HUES6 (cell line): ENCODE results near the gene TCF20.
A peak's percentile ranks its signal among the peaks of the same experiment; 100 is the strongest.

Experiments used
- H3K27ac ChIP-seq: 2 replicates; pipeline ENCODE4 v1.7.0; 2013; ENCODE audit warnings: low read depth, mild to moderate bottlenecking, low read length, inconsistent platforms
- H3K27me3 ChIP-seq: 2 replicates; pipeline ENCODE4 v1.6.1; 2013; ENCODE audit warnings: low read length; ENCODE audit not compliant: control insufficient read depth, insufficient read depth
- H3K36me3 ChIP-seq: 2 replicates; pipeline ENCODE4 v1.6.1; 2013; ENCODE audit warnings: low read length; ENCODE audit not compliant: control insufficient read depth, insufficient read depth
- H3K4me1 ChIP-seq: 2 replicates; pipeline ENCODE4 v1.6.1; 2013; ENCODE audit warnings: low read length; ENCODE audit not compliant: control insufficient read depth, insufficient read depth
- H3K4me3 ChIP-seq: 2 replicates; pipeline ENCODE4 v1.5.1; 2013; ENCODE audit warnings: low read depth, low read length
- H3K9ac ChIP-seq: one replicate; pipeline ENCODE4 v1.6.1; 2013; ENCODE audit warnings: mild to moderate bottlenecking, low read length
- H3K9me3 ChIP-seq: 2 replicates; pipeline ENCODE4 v1.6.1; 2013; ENCODE audit warnings: low read depth, low read length; ENCODE audit not compliant: control insufficient read depth, insufficient read depth

Gene TCF20

GRCh38 chr22:42280836-42281235 lies 10.4 kb upstream of the TCF20 start:
- no peaks in the 10 kb centered on the region for H3K9me3 ChIP-seq

GRCh38 chr22:42280140-42280539 lies 9.7 kb upstream of the TCF20 start:
- Histone ChIP-seq H3K36me3 (no peaks in the 10 kb centered on the region), H3K4me1 (peaks cover 24% of the 10 kb centered on the region), H3K9me3 (no peaks in the 10 kb centered on the region), H3K9ac (no peak overlapping the region), H3K27me3 (peaks cover 48% of the 10 kb centered on the region), H3K27ac (no peak overlapping the region), H3K4me3 (no peak overlapping the region)

More at GRCh38 chr22:42280836-42281235, 10.4 kb upstream of the TCF20 start:
- Histone ChIP-seq H3K27me3 (peaks cover 54% of the 10 kb centered on the region), H3K9ac (no peak overlapping the region), H3K4me3 (no peak overlapping the region), H3K27ac (no peak overlapping the region), H3K36me3 (no peaks in the 10 kb centered on the region), H3K4me1 (peaks cover 17% of the 10 kb centered on the region)

GRCh38 chr22:42279425-42280020 lies 9.1 kb upstream of the TCF20 start:
- Histone ChIP-seq H3K4me3 (no peak overlapping the region), H3K27me3 (peaks cover 42% of the 10 kb centered on the region), H3K9me3 (no peaks in the 10 kb centered on the region), H3K4me1 (peaks cover 29% of the 10 kb centered on the region), H3K9ac (no peak overlapping the region), H3K36me3 (no peaks in the 10 kb centered on the region), H3K27ac (no peak overlapping the region)

- Histone ChIP-seq H3K4me1 (peaks cover 42% of the 10 kb centered on the region), H3K9ac (no peak overlapping the region), H3K27ac (no peak overlapping the region), H3K36me3 (no peaks in the 10 kb centered on the region), H3K4me3 (no peak overlapping the region), H3K9me3 (no peaks in the 10 kb centered on the region), H3K27me3 (peaks cover 32% of the 10 kb centered on the region)
Measured at GRCh38 chr22:42277988-42278776, 7.7 kb upstream of the TCF20 start.

GRCh38 chr22:42277232-42277753 lies 6.8 kb upstream of the TCF20 start:
- no peaks in the 10 kb centered on the region for H3K9me3 ChIP-seq

GRCh38 chr22:42275970-42276369 lies 5.5 kb upstream of the TCF20 start:
- Histone ChIP-seq H3K27me3 (peaks cover 11% of the 10 kb centered on the region; the same call in 1 of the 2 replicates), H3K36me3 (no peaks in the 10 kb centered on the region), H3K4me1 (peaks cover 33% of the 10 kb centered on the region), H3K9me3 (no peaks in the 10 kb centered on the region), H3K4me3 (no peak overlapping the region), H3K9ac (no peak overlapping the region), H3K27ac (no peak overlapping the region)

More at GRCh38 chr22:42277232-42277753, 6.8 kb upstream of the TCF20 start:
- peaks cover 34% of the 10 kb centered on the region for H3K4me1 ChIP-seq
- no peak overlapping the region for H3K27ac ChIP-seq
- peaks cover 24% of the 10 kb centered on the region for H3K27me3 ChIP-seq
- no peak overlapping the region for H3K9ac ChIP-seq
- H3K36me3 ChIP-seq: no peaks in the 10 kb centered on the region
- no peak overlapping the region for H3K4me3 ChIP-seq

GRCh38 chr22:42275176-42275575 lies 4.7 kb upstream of the TCF20 start:
- Histone ChIP-seq H3K27ac (no peak overlapping the region), H3K9ac (no peak overlapping the region), H3K4me1 (peaks cover 33% of the 10 kb centered on the region)

GRCh38 chr22:42273855-42274451 lies 3.5 kb upstream of the TCF20 start:
- Histone ChIP-seq H3K9ac (peak overlapping the region; percentile 35), H3K4me3 (no peak overlapping the region), H3K4me1 (peaks cover 34% of the 10 kb centered on the region), H3K36me3 (no peaks in the 10 kb centered on the region), H3K27ac (no peak overlapping the region), H3K9me3 (no peaks in the 10 kb centered on the region), H3K27me3 (no peaks in the 10 kb centered on the region)

More at GRCh38 chr22:42275176-42275575, 4.7 kb upstream of the TCF20 start:
- Histone ChIP-seq H3K36me3 (no peaks in the 10 kb centered on the region), H3K9me3 (no peaks in the 10 kb centered on the region), H3K27me3 (0 out of 2 replicates have a peak, but pooled peaks cover 4% of the 10 kb centered on the region), H3K4me3 (no peak overlapping the region)

GRCh38 chr22:42272431-42272999 lies 2.1 kb upstream of the TCF20 start:
- Histone ChIP-seq H3K9ac (no peak overlapping the region), H3K27me3 (no peaks in the 10 kb centered on the region), H3K4me3 (no peak overlapping the region), H3K4me1 (peaks cover 43% of the 10 kb centered on the region), H3K36me3 (no peaks in the 10 kb centered on the region), H3K9me3 (no peaks in the 10 kb centered on the region), H3K27ac (no peak overlapping the region)

GRCh38 chr22:42271906-42272305 lies 1.5 kb upstream of the TCF20 start:
- no peak overlapping the region for H3K27ac ChIP-seq
- H3K9ac ChIP-seq: no peak overlapping the region
- H3K4me1 ChIP-seq: peaks cover 43% of the 10 kb centered on the region
- H3K27me3 ChIP-seq: no peaks in the 10 kb centered on the region
- H3K36me3 ChIP-seq: no peaks in the 10 kb centered on the region
- no peaks in the 10 kb centered on the region for H3K9me3 ChIP-seq
- no peak overlapping the region for H3K4me3 ChIP-seq
